Tibial nerve (tissue), 4 donors: Measurements from ENCODE around the gene DHRS13. TPM values are rescaled to one million over a fixed set of nuclear protein-coding genes. Genes with fewer than 3 reads are reported as not detected.

Source experiments
- DNase-seq, 2 donors: peaks; one replicate each; pipeline ENCODE4 v3.0.0-alpha.2; 2019; ENCODE audit warnings: low spot score in 2 of 2
- H3K27ac ChIP-seq, 4 donors: fragments of 200-600 bp; sonication (generic) in 3 of 4; one replicate each; pipeline ENCODE4 v1.5.1; 2017 to 2019; ENCODE audit warnings: mild to moderate bottlenecking in 1 of 4
- H3K27me3 ChIP-seq, 2 donors: fragments of 200-600 bp; sonication (generic) in 1 of 2; one replicate each; pipeline versions ENCODE4 v1.5.1 to v1.6.0; 2017 to 2019
- H3K36me3 ChIP-seq, 3 donors: fragments of 200-600 bp; sonication (generic); one replicate each; pipeline ENCODE4 v1.5.1; 2018 to 2019
- H3K4me1 ChIP-seq, 4 donors: fragments of 200-600 bp; sonication (generic) in 3 of 4; one replicate each; pipeline ENCODE4 v1.5.1; 2017 to 2019
- H3K4me3 ChIP-seq, 4 donors: fragments of 200-600 bp; sonication (generic) in 3 of 4; one replicate each; pipeline ENCODE4 v1.5.1; 2017 to 2019; ENCODE audit warnings: mild to moderate bottlenecking in 1 of 4, moderate library complexity in 1 of 4
- H3K9me3 ChIP-seq, 4 donors: fragments of 200-600 bp; sonication (generic) in 3 of 4; one replicate each; pipeline ENCODE4 v1.5.1; 2017 to 2019
- EP300 ChIP-seq, 2 donors: sonication (generic); formaldehyde crosslinking; IDR thresholded peaks; one replicate each; pipeline ENCODE4 v1.6.1; 2017; ENCODE audit warnings: antibody characterized with exemption in 2 of 2, mild to moderate bottlenecking in 1 of 2
- POLR2A ChIP-seq, 2 donors: fragments of 450-650 bp; IDR thresholded peaks; one replicate each; pipeline ENCODE4 v1.6.1; 2017; ENCODE audit warnings: antibody characterized with exemption in 2 of 2, mild to moderate bottlenecking in 2 of 2, moderate library complexity in 2 of 2
- WGBS, 2 donors: methylation state at CpG; one replicate each; pipeline ENCODE4 v1.1.5; 2018; 5-methylcytosine and 5-hydroxymethylcytosine counted together
- total RNA-seq, 4 donors: library from RNA; depleted of rRNA; stranded (reverse); fragments of >200 nt; gene quantifications; one replicate each; pipeline ENCODE4 v1.1.0, GENCODE V29; 2016
- TF ChIP-seq, protein P1 (sequence below), 5 experiments: fragments of 200-600 bp in 3 of 5; fragments of 450-650 bp in 2 of 5; sonication (generic) in 3 of 5; IDR thresholded peaks; one replicate each; pipeline ENCODE4 v1.5.1; 2016 to 2019; ENCODE audit warnings: antibody characterized with exemption in 5 of 5, mild to moderate bottlenecking in 3 of 5, moderate library complexity in 2 of 5

The DHRS13 gene
- total RNA-seq, 4 donors from 2014 or later = 2.4 to 21.9 (median 8.8) TPM

DNA sequence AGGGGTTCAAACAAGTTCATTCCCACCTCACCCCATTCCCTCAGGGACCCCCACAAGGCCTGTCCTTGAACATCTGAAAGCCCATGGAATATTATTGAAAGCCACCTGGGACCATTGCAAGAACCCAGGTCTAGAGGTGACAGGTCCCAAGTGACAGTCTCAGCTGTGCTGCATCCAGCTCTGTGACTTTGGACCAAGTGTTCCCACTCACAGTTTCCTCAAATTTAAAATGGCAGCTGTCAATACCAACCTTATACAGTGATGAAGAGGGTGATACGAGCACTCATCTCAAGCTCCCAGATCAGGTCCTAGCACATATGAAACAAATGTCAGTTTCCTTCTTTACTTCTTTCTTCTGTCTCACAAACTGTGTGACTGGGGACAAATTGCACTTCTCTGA is 38.9 kb downstream of the DHRS13 start:
- Histone ChIP-seq H3K36me3 (peaks cover 0 to 31% (median 3%) of the 10 kb centered on the region in 3 donors), H3K4me1 (no peaks in the 10 kb centered on the region), H3K9me3 (no peaks in the 10 kb centered on the region), H3K27me3 (no peaks in the 10 kb centered on the region), H3K4me3 (no peak overlapping the region), H3K27ac (no peak overlapping the region)
- WGBS, 2 donors = 88 to 100% methylated on average over 1 of the region's 1 CpG
- no peak for DNase-seq
- TF ChIP-seq EP300 (IDR thresholded peaks at IDR 0.05) (no peak), POLR2A (IDR thresholded peaks at IDR 0.05) (no peak)
- TF ChIP-seq, protein P1, sequence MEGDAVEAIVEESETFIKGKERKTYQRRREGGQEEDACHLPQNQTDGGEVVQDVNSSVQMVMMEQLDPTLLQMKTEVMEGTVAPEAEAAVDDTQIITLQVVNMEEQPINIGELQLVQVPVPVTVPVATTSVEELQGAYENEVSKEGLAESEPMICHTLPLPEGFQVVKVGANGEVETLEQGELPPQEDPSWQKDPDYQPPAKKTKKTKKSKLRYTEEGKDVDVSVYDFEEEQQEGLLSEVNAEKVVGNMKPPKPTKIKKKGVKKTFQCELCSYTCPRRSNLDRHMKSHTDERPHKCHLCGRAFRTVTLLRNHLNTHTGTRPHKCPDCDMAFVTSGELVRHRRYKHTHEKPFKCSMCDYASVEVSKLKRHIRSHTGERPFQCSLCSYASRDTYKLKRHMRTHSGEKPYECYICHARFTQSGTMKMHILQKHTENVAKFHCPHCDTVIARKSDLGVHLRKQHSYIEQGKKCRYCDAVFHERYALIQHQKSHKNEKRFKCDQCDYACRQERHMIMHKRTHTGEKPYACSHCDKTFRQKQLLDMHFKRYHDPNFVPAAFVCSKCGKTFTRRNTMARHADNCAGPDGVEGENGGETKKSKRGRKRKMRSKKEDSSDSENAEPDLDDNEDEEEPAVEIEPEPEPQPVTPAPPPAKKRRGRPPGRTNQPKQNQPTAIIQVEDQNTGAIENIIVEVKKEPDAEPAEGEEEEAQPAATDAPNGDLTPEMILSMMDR (IDR thresholded peaks at IDR 0.05) = no peak

DNA sequence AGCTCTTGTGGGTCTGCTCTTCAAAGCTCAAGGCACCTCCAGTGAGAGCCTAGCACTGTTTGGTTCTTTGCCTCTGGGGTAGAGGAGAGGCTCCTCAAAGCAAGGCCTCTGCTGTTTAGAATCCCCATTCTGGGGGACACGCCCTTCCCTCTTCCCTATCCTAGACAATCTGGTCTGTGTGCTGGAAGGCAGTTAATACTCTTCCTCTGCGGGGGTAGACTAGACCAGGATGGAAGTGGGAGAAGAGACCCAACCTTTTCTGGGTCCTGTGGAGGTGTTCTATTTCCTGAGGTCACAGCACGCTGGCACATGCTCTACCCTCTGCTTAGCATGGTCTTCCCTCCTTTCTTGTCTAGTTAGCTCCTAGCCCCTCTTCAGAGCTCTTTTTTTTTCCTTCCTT is 40.3 kb downstream of the DHRS13 start:
- TF ChIP-seq, protein P1 (IDR thresholded peaks at IDR 0.05) = no peak
- TF ChIP-seq EP300 (IDR thresholded peaks at IDR 0.05) = no peak
- TF ChIP-seq POLR2A (IDR thresholded peaks at IDR 0.05) = no peak
- no peaks in the 10 kb centered on the region for H3K27me3 ChIP-seq
- peaks cover 0 to 45% (median 10%) of the 10 kb centered on the region in 3 donors for H3K36me3 ChIP-seq
- no peak overlapping the region for H3K27ac ChIP-seq
- no peaks in the 10 kb centered on the region for H3K4me1 ChIP-seq
- 93% methylated on average over 3 of the region's 3 CpGs for WGBS, 2 donors
- DNase-seq = no peak
- H3K9me3 ChIP-seq = no peaks in the 10 kb centered on the region
- no peak overlapping the region for H3K4me3 ChIP-seq

GRCh38 chr17:28861393-28862203 is 41.3 kb downstream of the DHRS13 start:
- no peaks in the 10 kb centered on the region for H3K4me1 ChIP-seq
- no peak overlapping the region for H3K4me3 ChIP-seq
- H3K27me3 ChIP-seq = no peaks in the 10 kb centered on the region
- H3K36me3 ChIP-seq = peaks cover 0 to 54% (median 10%) of the 10 kb centered on the region in 3 donors
- no peaks in the 10 kb centered on the region for H3K9me3 ChIP-seq
- 60 to 66% methylated on average over 8 of the region's 8 CpGs for WGBS, 2 donors
- no peak for DNase-seq
- H3K27ac ChIP-seq = no peak overlapping the region
- TF ChIP-seq, protein P1 (IDR thresholded peaks at IDR 0.05) = no peak
- TF ChIP-seq EP300 (IDR thresholded peaks at IDR 0.05) (no peak), POLR2A (IDR thresholded peaks at IDR 0.05) (no peak)

- no peaks in the 10 kb centered on the region for H3K27me3 ChIP-seq
- WGBS, 2 donors = 91 to 93% methylated on average over 4 of the region's 4 CpGs
- H3K4me1 ChIP-seq = peaks cover 0 to 8% (median 4%) of the 10 kb centered on the region in 4 donors
- H3K4me3 ChIP-seq = no peak overlapping the region
- DNase-seq = no peak
- TF ChIP-seq EP300 (IDR thresholded peaks at IDR 0.05) = no peak
- TF ChIP-seq, protein P1 (IDR thresholded peaks at IDR 0.05) = no peak
- TF ChIP-seq POLR2A (IDR thresholded peaks at IDR 0.05) = no peak
- no peaks in the 10 kb centered on the region for H3K9me3 ChIP-seq
- peaks cover 0 to 60% (median 10%) of the 10 kb centered on the region in 3 donors for H3K36me3 ChIP-seq
- no peak overlapping the region for H3K27ac ChIP-seq
Measured at GRCh38 chr17:28860363-28860808, 42.5 kb downstream of the DHRS13 start.

GRCh38 chr17:28858801-28859355 is 44.0 kb downstream of the DHRS13 start:
- H3K9me3 ChIP-seq = no peaks in the 10 kb centered on the region
- TF ChIP-seq, protein P1 (IDR thresholded peaks at IDR 0.05) = no peak
- TF ChIP-seq EP300 (IDR thresholded peaks at IDR 0.05) = no peak
- no peak for TF ChIP-seq POLR2A (IDR thresholded peaks at IDR 0.05)
- WGBS, 2 donors = 54 to 86% methylated on average over 2 of the region's 2 CpGs
- H3K36me3 ChIP-seq = peaks cover 0 to 60% (median 10%) of the 10 kb centered on the region in 3 donors
- no peaks in the 10 kb centered on the region for H3K27me3 ChIP-seq
- no peak overlapping the region for H3K4me3 ChIP-seq
- no peak overlapping the region for H3K27ac ChIP-seq
- DNase-seq = no peak
- H3K4me1 ChIP-seq = peaks cover 0 to 17% (median 8%) of the 10 kb centered on the region in 4 donors
